HepG2 (cell line): ENCODE measurements around the gene VAT1L. TPM values are rescaled to one million over a fixed set of nuclear protein-coding genes. Genes with fewer than 3 reads are reported as not detected.

Source experiments
- ATF1 ChIP-seq: IDR thresholded peaks from 2 replicates; pipeline ENCODE4 v1.6.1; 2016; ENCODE audit warnings: mild to moderate bottlenecking, control low read depth
- BHLHE40 ChIP-seq: IDR thresholded peaks from 2 replicates; pipeline ENCODE4 v1.6.1; 2011; ENCODE audit warnings: low read length, improper control_type of control experiment
- GATA4 ChIP-seq: sonication (generic); IDR thresholded peaks from 2 replicates; pipeline ENCODE4 v1.6.1; 2016; ENCODE audit warnings: antibody characterized with exemption, low read depth, borderline replicate concordance
- HDAC1 ChIP-seq: sonication (generic); formaldehyde crosslinking; IDR thresholded peaks from 2 replicates; pipeline ENCODE4 v1.5.1; 2020; ENCODE audit warnings: mild to moderate bottlenecking, missing genetic modification reagents
- HDAC2 ChIP-seq: sonication (generic); formaldehyde crosslinking; IDR thresholded peaks from 2 replicates; pipeline ENCODE4 v1.4.0; 2020; ENCODE audit warnings: missing genetic modification reagents
- HOXA5 ChIP-seq: sonication (generic); formaldehyde crosslinking; IDR thresholded peaks from 2 replicates; pipeline ENCODE4 v1.4.0; 2020; ENCODE audit warnings: missing genetic modification reagents
- KMT2B ChIP-seq: IDR thresholded peaks from 2 replicates; pipeline ENCODE4 v1.6.1; 2016; ENCODE audit warnings: missing genetic modification reagents, missing compliant biosample characterization
- LCORL ChIP-seq, 2 experiments: fragments of 450-650 bp in 1 of 2; sonication (generic) in 1 of 2; formaldehyde crosslinking in 1 of 2; IDR thresholded peaks; 2 replicates each; pipeline versions ENCODE4 v1.5.0 to v1.6.1; 2017 to 2020; ENCODE audit warnings: antibody characterized with exemption in 1 of 2, missing genetic modification reagents in 1 of 2
- POLR2G ChIP-seq: fragments of 200-400 bp; formaldehyde crosslinking; IDR thresholded peaks from 2 replicates; pipeline ENCODE4 v1.6.1; 2018; ENCODE audit warnings: mild to moderate bottlenecking, low read depth, low read length, moderate library complexity
- SKI ChIP-seq: fragments of 450-650 bp; IDR thresholded peaks from one replicate; pipeline ENCODE4 v1.6.1; 2018; ENCODE audit warnings: mild to moderate bottlenecking; ENCODE audit not compliant: partially characterized antibody
- TEAD3 ChIP-seq: optimal IDR thresholded peaks from 2 replicates; pipeline ENCODE3; 2016; ENCODE audit warnings: borderline replicate concordance
- ZNF10 ChIP-seq: sonication (generic); formaldehyde crosslinking; IDR thresholded peaks from 2 replicates; pipeline ENCODE4 v1.4.0; 2020; ENCODE audit warnings: mild to moderate bottlenecking, low read depth, missing genetic modification reagents, borderline replicate concordance
- ZNF430 ChIP-seq: sonication (generic); formaldehyde crosslinking; IDR thresholded peaks from 2 replicates; pipeline ENCODE4 v1.9.0; 2021; ENCODE audit warnings: mild to moderate bottlenecking, missing genetic modification reagents
- ZNF432 ChIP-seq: sonication (generic); formaldehyde crosslinking; IDR thresholded peaks from 2 replicates; pipeline ENCODE4 v1.5.0; 2020; ENCODE audit warnings: missing genetic modification reagents, mild to moderate bottlenecking, borderline replicate concordance
- ZNF549 ChIP-seq: sonication (generic); formaldehyde crosslinking; IDR thresholded peaks from 2 replicates; pipeline ENCODE4 v1.5.0; 2020; ENCODE audit warnings: missing genetic modification reagents
- ZNF567 ChIP-seq: sonication (generic); formaldehyde crosslinking; IDR thresholded peaks from 2 replicates; pipeline ENCODE4 v1.8.1; 2023; ENCODE audit warnings: mild to moderate bottlenecking, missing genetic modification reagents, borderline replicate concordance
- polyA plus RNA-seq, 8 experiments: library from polyadenylated mRNA; depleted of rRNA in 3 of 8; stranded (reverse) in 7 of 8; unstranded in 1 of 8; fragments of >200 nt; fragmentation: Illumina TruSeq in 4 of 8; extraction: Trizol in 4 of 8; gene quantifications; 2 replicates each; pipeline versions ENCODE4 v1.2.1 to v1.2.3, GENCODE V29; 2011 to 2016; ENCODE audit warnings: low read depth in 4 of 8, missing spikeins in 1 of 8, mixed read lengths in 1 of 8; ENCODE audit not compliant: insufficient read depth in 1 of 8
- total RNA-seq, 5 experiments: library from RNA; depleted of rRNA; stranded (reverse); fragments of >200 nt; fragmentation: Illumina TruSeq; extraction: Trizol; gene quantifications; 2 replicates each; pipeline ENCODE4 v1.2.3, GENCODE V29; 2016; ENCODE audit warnings: low read depth in 1 of 5
- TF ChIP-seq, protein P1 (sequence below): sonication (generic); formaldehyde crosslinking; IDR thresholded peaks from 2 replicates; pipeline ENCODE4 v1.4.0; 2020; ENCODE audit warnings: missing genetic modification reagents
- TF ChIP-seq, protein P2 (sequence below): sonication (generic); formaldehyde crosslinking; IDR thresholded peaks from 2 replicates; pipeline ENCODE4 v1.4.0; 2020; ENCODE audit warnings: mild to moderate bottlenecking, missing genetic modification reagents, borderline replicate concordance
- TF ChIP-seq, protein P3 (sequence below): sonication (generic); formaldehyde crosslinking; IDR thresholded peaks from 2 replicates; pipeline ENCODE4 v1.4.0; 2020; ENCODE audit warnings: missing genetic modification reagents, borderline replicate concordance

Gene VAT1L
- total and polyA plus RNA-seq, 2 of the 13 experiments (the other 11 are each of a cell fraction or from before 2014, with no cell fraction given), result not detected

DNA sequence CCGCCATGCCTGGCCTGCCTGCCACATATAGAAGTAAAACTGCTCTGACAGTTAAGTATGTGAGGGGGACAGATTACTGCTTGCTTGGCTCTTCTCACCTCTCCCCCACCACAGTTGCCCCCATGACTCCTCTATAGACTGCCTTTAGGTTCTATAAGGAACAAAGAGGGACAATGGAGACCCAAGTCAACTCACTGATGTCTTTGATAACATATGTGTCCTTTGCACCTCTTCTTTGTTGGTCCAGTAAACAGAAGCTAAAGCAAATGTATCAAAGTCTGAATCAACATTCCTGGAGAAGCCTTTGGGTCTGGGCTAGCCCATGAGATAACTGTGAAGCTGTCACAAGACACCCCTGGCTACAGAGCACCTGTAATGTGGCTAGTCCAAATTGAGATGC is 38.9 kb upstream of the VAT1L start (continued):
- TF ChIP-seq, protein P1, sequence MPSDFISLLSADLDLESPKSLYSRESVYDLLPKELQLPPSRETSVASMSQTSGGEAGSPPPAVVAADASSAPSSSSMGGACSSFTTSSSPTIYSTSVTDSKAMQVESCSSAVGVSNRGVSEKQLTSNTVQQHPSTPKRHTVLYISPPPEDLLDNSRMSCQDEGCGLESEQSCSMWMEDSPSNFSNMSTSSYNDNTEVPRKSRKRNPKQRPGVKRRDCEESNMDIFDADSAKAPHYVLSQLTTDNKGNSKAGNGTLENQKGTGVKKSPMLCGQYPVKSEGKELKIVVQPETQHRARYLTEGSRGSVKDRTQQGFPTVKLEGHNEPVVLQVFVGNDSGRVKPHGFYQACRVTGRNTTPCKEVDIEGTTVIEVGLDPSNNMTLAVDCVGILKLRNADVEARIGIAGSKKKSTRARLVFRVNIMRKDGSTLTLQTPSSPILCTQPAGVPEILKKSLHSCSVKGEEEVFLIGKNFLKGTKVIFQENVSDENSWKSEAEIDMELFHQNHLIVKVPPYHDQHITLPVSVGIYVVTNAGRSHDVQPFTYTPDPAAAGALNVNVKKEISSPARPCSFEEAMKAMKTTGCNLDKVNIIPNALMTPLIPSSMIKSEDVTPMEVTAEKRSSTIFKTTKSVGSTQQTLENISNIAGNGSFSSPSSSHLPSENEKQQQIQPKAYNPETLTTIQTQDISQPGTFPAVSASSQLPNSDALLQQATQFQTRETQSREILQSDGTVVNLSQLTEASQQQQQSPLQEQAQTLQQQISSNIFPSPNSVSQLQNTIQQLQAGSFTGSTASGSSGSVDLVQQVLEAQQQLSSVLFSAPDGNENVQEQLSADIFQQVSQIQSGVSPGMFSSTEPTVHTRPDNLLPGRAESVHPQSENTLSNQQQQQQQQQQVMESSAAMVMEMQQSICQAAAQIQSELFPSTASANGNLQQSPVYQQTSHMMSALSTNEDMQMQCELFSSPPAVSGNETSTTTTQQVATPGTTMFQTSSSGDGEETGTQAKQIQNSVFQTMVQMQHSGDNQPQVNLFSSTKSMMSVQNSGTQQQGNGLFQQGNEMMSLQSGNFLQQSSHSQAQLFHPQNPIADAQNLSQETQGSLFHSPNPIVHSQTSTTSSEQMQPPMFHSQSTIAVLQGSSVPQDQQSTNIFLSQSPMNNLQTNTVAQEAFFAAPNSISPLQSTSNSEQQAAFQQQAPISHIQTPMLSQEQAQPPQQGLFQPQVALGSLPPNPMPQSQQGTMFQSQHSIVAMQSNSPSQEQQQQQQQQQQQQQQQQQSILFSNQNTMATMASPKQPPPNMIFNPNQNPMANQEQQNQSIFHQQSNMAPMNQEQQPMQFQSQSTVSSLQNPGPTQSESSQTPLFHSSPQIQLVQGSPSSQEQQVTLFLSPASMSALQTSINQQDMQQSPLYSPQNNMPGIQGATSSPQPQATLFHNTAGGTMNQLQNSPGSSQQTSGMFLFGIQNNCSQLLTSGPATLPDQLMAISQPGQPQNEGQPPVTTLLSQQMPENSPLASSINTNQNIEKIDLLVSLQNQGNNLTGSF (CRISPR knock-in tag), result no peak
- TF ChIP-seq SKI (peak; percentile 87), TEAD3 (CRISPR knock-in tag) (peak; percentile 92), BHLHE40 (0 out of 2 replicates have a peak, but pooled peaks have one; percentile 13), ZNF567 (CRISPR knock-in tag) (no peak), HOXA5 (CRISPR knock-in tag) (no peak), ZNF549 (no peak), KMT2B (CRISPR knock-in tag) (no peak), HDAC1 (CRISPR knock-in tag) (peak; percentile 80), POLR2G (no peak), GATA4 (0 out of 2 replicates have a peak, but pooled peaks have one; percentile 55), ZNF432 (CRISPR knock-in tag) (no peak), ZNF430 (0 out of 2 replicates have a peak, but pooled peaks have one; percentile 20), HDAC2 (CRISPR knock-in tag) (peak; percentile 71), ZNF10 (no peak), ATF1 (CRISPR knock-in tag) (peak; percentile 54; the same call in 1 of the 2 replicates), LCORL (IDR thresholded peaks at IDR 0.05) (no peak), LCORL (CRISPR knock-in tag; IDR thresholded peaks at IDR 0.05) (peak; percentile 83)
- TF ChIP-seq, protein P2, sequence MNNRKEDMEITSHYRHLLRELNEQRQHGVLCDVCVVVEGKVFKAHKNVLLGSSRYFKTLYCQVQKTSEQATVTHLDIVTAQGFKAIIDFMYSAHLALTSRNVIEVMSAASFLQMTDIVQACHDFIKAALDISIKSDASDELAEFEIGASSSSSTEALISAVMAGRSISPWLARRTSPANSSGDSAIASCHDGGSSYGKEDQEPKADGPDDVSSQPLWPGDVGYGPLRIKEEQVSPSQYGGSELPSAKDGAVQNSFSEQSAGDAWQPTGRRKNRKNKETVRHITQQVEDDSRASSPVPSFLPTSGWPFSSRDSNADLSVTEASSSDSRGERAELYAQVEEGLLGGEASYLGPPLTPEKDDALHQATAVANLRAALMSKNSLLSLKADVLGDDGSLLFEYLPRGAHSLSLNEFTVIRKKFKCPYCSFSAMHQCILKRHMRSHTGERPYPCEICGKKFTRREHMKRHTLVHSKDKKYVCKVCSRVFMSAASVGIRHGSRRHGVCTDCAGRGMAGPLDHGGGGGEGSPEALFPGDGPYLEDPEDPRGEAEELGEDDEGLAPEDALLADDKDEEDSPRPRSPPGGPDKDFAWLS (CRISPR knock-in tag), result no peak
- TF ChIP-seq, protein P3, sequence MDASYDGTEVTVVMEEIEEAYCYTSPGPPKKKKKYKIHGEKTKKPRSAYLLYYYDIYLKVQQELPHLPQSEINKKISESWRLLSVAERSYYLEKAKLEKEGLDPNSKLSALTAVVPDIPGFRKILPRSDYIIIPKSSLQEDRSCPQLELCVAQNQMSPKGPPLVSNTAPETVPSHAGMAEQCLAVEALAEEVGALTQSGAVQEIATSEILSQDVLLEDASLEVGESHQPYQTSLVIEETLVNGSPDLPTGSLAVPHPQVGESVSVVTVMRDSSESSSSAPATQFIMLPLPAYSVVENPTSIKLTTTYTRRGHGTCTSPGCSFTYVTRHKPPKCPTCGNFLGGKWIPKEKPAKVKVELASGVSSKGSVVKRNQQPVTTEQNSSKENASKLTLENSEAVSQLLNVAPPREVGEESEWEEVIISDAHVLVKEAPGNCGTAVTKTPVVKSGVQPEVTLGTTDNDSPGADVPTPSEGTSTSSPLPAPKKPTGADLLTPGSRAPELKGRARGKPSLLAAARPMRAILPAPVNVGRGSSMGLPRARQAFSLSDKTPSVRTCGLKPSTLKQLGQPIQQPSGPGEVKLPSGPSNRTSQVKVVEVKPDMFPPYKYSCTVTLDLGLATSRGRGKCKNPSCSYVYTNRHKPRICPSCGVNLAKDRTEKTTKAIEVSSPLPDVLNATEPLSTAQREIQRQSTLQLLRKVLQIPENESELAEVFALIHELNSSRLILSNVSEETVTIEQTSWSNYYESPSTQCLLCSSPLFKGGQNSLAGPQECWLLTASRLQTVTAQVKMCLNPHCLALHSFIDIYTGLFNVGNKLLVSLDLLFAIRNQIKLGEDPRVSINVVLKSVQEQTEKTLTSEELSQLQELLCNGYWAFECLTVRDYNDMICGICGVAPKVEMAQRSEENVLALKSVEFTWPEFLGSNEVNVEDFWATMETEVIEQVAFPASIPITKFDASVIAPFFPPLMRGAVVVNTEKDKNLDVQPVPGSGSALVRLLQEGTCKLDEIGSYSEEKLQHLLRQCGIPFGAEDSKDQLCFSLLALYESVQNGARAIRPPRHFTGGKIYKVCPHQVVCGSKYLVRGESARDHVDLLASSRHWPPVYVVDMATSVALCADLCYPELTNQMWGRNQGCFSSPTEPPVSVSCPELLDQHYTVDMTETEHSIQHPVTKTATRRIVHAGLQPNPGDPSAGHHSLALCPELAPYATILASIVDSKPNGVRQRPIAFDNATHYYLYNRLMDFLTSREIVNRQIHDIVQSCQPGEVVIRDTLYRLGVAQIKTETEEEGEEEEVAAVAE (CRISPR knock-in tag), result no peak
